ENCODE data around the gene TMEM18.

GRCh38 chr2:653645-654425 lies 23.4 kb downstream of the TMEM18 start:
- no peak for TF ChIP-seq POLR2A (IDR thresholded peaks at IDR 0.05)
- TF ChIP-seq CTCF (IDR thresholded peaks at IDR 0.05), result no peak
